Stimulated activated naive CD4-positive, alpha-beta T cell treated with Interleukin-2 at 50 U/mL for 16 hours (primary cell): ENCODE results near the gene PRSS37.

ENCODE experiments used
- DNase-seq: peaks from one replicate; lab custom pipeline; 2025; lab: John Stamatoyannopoulos, UW

Gene PRSS37

DNA sequence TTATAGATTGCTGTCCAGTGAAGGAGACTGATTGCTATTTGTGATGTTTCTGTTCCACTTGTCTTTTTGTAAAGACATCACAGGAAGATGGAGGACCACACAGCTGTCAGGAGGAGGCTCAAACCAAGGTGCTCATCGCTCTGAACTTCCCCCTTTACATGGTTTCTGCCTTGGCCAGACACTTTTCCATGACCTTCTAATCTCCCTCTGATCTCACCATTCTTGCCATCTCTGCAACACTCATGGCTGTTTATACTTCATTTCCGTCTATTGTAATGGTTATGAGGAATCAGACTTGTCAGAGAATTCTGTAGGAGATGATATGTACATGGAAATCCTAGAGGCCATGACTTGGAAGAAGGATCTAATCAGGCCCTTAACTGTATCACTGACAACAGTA lies 53.0 kb downstream of the PRSS37 start:
- DNase-seq: no peak
